A549 (cell line): Measurements from ENCODE around the gene SCO2. TPM values are rescaled to one million over a fixed set of nuclear protein-coding genes. Genes with fewer than 3 reads are reported as not detected.

Experiments used
- ATAC-seq, 2 experiments: fragments of 200-7000 bp in 1 of 2; fragments of >200 bp in 1 of 2; cut with Nextera tagmentation in 1 of 2; cut with Tn5 transposase in 1 of 2; 3 replicates each; pipeline versions ENCODE4 v1.8.0 to v1.9.1; 2018 to 2020; ENCODE audit warnings: mild to moderate bottlenecking in 1 of 2, moderate library complexity in 1 of 2
- CTCF ChIA-PET: fragments of 300-600 bp; sonication (Branson Sonifier 250); formaldehyde crosslinking; extraction: SDS; loops from one replicate; lab custom pipeline; 2021; ENCODE audit warnings: antibody characterized with exemption, inconsistent platforms; lab: Yijun Ruan, JAX
- POLR2A ChIA-PET: fragments of 350-600 bp; formaldehyde crosslinking; extraction: SDS; loops from one replicate; lab custom pipeline; 2021; ENCODE audit warnings: antibody characterized with exemption, inconsistent platforms; lab: Yijun Ruan, JAX
- DNase-seq, 2 experiments: peaks; one replicate each; pipeline versions ENCODE4 v3.0.0 to v3.0.0-alpha.2; 2011 to 2016; ENCODE audit warnings: low read depth in 1 of 2, low spot score in 1 of 2
- FAIRE-seq: peaks from 2 replicates; lab custom pipeline; 2011; peaks lifted over from hg19 to GRCh38; lab: Jason Lieb, UNC
- H3K27ac ChIP-seq, 2 experiments: fragments of >200 bp; sonication (Bioruptor Twin); formaldehyde crosslinking; 3 replicates each; pipeline ENCODE4 v1.5.1; 2016 to 2017
- H3K4me1 ChIP-seq: fragments of >200 bp; sonication (Bioruptor Twin); formaldehyde crosslinking; 3 replicates; pipeline ENCODE4 v1.6.1; 2016
- H3K4me2 ChIP-seq: fragments of >200 bp; sonication (Bioruptor Twin); formaldehyde crosslinking; 3 replicates; pipeline ENCODE4 v1.6.1; 2016
- H3K4me3 ChIP-seq: fragments of >200 bp; sonication (Bioruptor Twin); formaldehyde crosslinking; 3 replicates; pipeline ENCODE4 v1.5.1; 2016
- H3K9me3 ChIP-seq: fragments of >200 bp; sonication (Bioruptor Twin); formaldehyde crosslinking; 3 replicates; pipeline ENCODE4 v1.6.1; 2016
- BHLHE40 ChIP-seq: IDR thresholded peaks from 2 replicates; pipeline ENCODE4 v1.6.1; 2012; ENCODE audit warnings: low read depth, low read length, inconsistent platforms
- CBX8 ChIP-seq: fragments of 200-600 bp; sonication (generic); IDR thresholded peaks from 2 replicates; pipeline ENCODE4 v1.6.1; 2016
- CEBPB ChIP-seq, 2 experiments: fragments of >200 bp in 1 of 2; sonication (Bioruptor Twin) in 1 of 2; formaldehyde crosslinking in 1 of 2; IDR thresholded peaks; 2 replicates each; pipeline ENCODE4 v1.6.1; 2012 to 2016
- CHD2 ChIP-seq: fragments of 150-350 bp; IDR thresholded peaks from 2 replicates; pipeline ENCODE4 v1.6.1; 2014; ENCODE audit warnings: low read length; ENCODE audit not compliant: partially characterized antibody
- EHF ChIP-seq: fragments of 250-450 bp; sonication (Bioruptor Pico); IDR thresholded peaks from 2 replicates; pipeline ENCODE4 v1.5.0; 2020; ENCODE audit warnings: mild to moderate bottlenecking
- EHMT2 ChIP-seq: fragments of 200-600 bp; sonication (generic); IDR thresholded peaks from 2 replicates; pipeline ENCODE4 v1.6.1; 2016; ENCODE audit warnings: antibody characterized with exemption, low read depth, mild to moderate bottlenecking, moderate library complexity
- ESRRA ChIP-seq: fragments of 150-350 bp; IDR thresholded peaks from 2 replicates; pipeline ENCODE4 v1.6.1; 2014; ENCODE audit warnings: mild to moderate bottlenecking, low read length, borderline replicate concordance
- HEYL ChIP-seq: fragments of 250-450 bp; sonication (Bioruptor Pico); IDR thresholded peaks from 2 replicates; pipeline ENCODE4 v1.8.0; 2021; ENCODE audit warnings: mild to moderate bottlenecking, moderate library complexity
- JUNB ChIP-seq: fragments of >200 bp; sonication (Bioruptor Twin); formaldehyde crosslinking; IDR thresholded peaks from 2 replicates; pipeline ENCODE4 v1.6.1; 2016
- KDM1A ChIP-seq: fragments of 200-600 bp; sonication (generic); IDR thresholded peaks from 2 replicates; pipeline ENCODE4 v1.6.1; 2016; ENCODE audit warnings: low read depth, mild to moderate bottlenecking
- KDM5A ChIP-seq: fragments of 200-600 bp; sonication (generic); IDR thresholded peaks from 2 replicates; pipeline ENCODE4 v1.6.1; 2016; ENCODE audit warnings: antibody characterized with exemption, mild to moderate bottlenecking
- MAFK ChIP-seq: fragments of 450-650 bp; IDR thresholded peaks from 2 replicates; pipeline ENCODE4 v1.6.1; 2014; ENCODE audit not compliant: partially characterized antibody
- MAZ ChIP-seq: fragments of 150-350 bp; IDR thresholded peaks from 2 replicates; pipeline ENCODE4 v1.6.1; 2014; ENCODE audit warnings: antibody characterized with exemption, low read depth, low read length, borderline replicate concordance
- MYC ChIP-seq: IDR thresholded peaks from 2 replicates; pipeline ENCODE4 v1.6.1; 2012; ENCODE audit warnings: mild to moderate bottlenecking, inconsistent platforms, low read length, improper control_type of control experiment, borderline replicate concordance
- NFE2L2 ChIP-seq: fragments of 150-350 bp; conservative IDR thresholded peaks from 2 replicates; pipeline ENCODE4 v1.6.1; 2014; ENCODE audit warnings: low read length
- NPAS2 ChIP-seq: fragments of 250-450 bp; sonication (Bioruptor Pico); IDR thresholded peaks from 2 replicates; pipeline ENCODE4 v1.8.0; 2022; ENCODE audit warnings: mild to moderate bottlenecking, moderate library complexity, borderline replicate concordance
- PHF8 ChIP-seq: fragments of 200-600 bp; sonication (generic); IDR thresholded peaks from 2 replicates; pipeline ENCODE4 v1.6.1; 2016; ENCODE audit warnings: low read depth, mild to moderate bottlenecking, antibody characterized with exemption, moderate library complexity, borderline replicate concordance
- RAD21 ChIP-seq, 2 experiments: fragments of >200 bp in 1 of 2; sonication (Bioruptor Twin) in 1 of 2; formaldehyde crosslinking in 1 of 2; IDR thresholded peaks in 1 of 2; conservative IDR thresholded peaks in 1 of 2; 2 replicates in 1 of 2; 3 replicates in 1 of 2; pipeline ENCODE4 v1.6.1; 2012 to 2018; ENCODE audit warnings: inconsistent platforms in 1 of 2
- RFX5 ChIP-seq: fragments of 450-650 bp; IDR thresholded peaks from 2 replicates; pipeline ENCODE4 v1.7.1; 2014; ENCODE audit warnings: antibody characterized with exemption, mild to moderate bottlenecking, moderate library complexity
- RNF2 ChIP-seq: fragments of 200-600 bp; sonication (generic); IDR thresholded peaks from 2 replicates; pipeline ENCODE4 v1.6.1; 2016; ENCODE audit warnings: low read depth, mild to moderate bottlenecking, antibody characterized with exemption, moderate library complexity, borderline replicate concordance
- SREBF2 ChIP-seq: fragments of 450-650 bp; IDR thresholded peaks from 2 replicates; pipeline ENCODE4 v1.6.1; 2014; ENCODE audit warnings: mild to moderate bottlenecking, moderate library complexity
- TFCP2L1 ChIP-seq: fragments of 250-450 bp; sonication (Bioruptor Pico); IDR thresholded peaks from 2 replicates; pipeline ENCODE4 v1.5.0; 2021; ENCODE audit warnings: mild to moderate bottlenecking
- WGBS: methylation state at CpG from one replicate; pipeline ENCODE4 v1.1.6; 2017; ENCODE audit errors: missing lambda C conversion rate; 5-methylcytosine and 5-hydroxymethylcytosine counted together
- polyA plus RNA-seq, 4 experiments: library from polyadenylated mRNA; depleted of rRNA in 3 of 4; stranded (reverse); fragments of >200 nt; fragmentation: RNase III in 1 of 4; extraction: RNeasy Plus Mini Kit Qiagen cat#74134 plus additional on column Dnase treatment in 1 of 4; gene quantifications; 2 replicates in 3 of 4; 3 replicates in 1 of 4; pipeline ENCODE4 v1.2.3, GENCODE V29; 2011 to 2017
- TF ChIP-seq, protein P1 (sequence below): fragments of 450-650 bp; IDR thresholded peaks from 2 replicates; pipeline ENCODE4 v1.6.1; 2014; ENCODE audit warnings: antibody characterized with exemption
- TF ChIP-seq, protein P2 (sequence below): fragments of 250-450 bp; sonication (Bioruptor Pico); IDR thresholded peaks from 2 replicates; pipeline ENCODE4 v1.5.0; 2021; ENCODE audit warnings: mild to moderate bottlenecking, moderate library complexity, borderline replicate concordance
- TF ChIP-seq, protein P3 (sequence below): IDR thresholded peaks from 2 replicates; pipeline ENCODE4 v1.6.1; 2012

SCO2 gene
- polyA plus RNA-seq, 2 of the 4 experiments (the other 2 are of a cell fraction) = 0.37 to 1.7 TPM

- CTCF ChIA-PET = interaction anchor here (1.1 to 6.7 kb wide), 4 partner anchors 8 to 48 kb away, joined by 3 to 53 read pairs (median 6); partner anchors contain the start of genes SCO2 and SYCE3
- 90% methylated on average over 4 of the region's 11 CpGs for WGBS
- TF ChIP-seq EHF = no peak
- no peak for TF ChIP-seq NPAS2 (CRISPR knock-in tag)
- TF ChIP-seq MAFK = no peak
- no peak for TF ChIP-seq CHD2
- no peak for TF ChIP-seq BHLHE40
- TF ChIP-seq NFE2L2 = no peak
- TF ChIP-seq TFCP2L1 = no peak
- TF ChIP-seq CEBPB (IDR thresholded peaks at IDR 0.05) = no peak
- H3K9me3 ChIP-seq = no peaks in the 10 kb centered on the region
- H3K4me3 ChIP-seq = no peak overlapping the region
- H3K4me1 ChIP-seq = no peaks in the 10 kb centered on the region
- no peak overlapping the region for H3K27ac ChIP-seq
- no peak for DNase-seq
- FAIRE-seq = no peak
- no peak for ATAC-seq
- POLR2A ChIA-PET = no interaction called here
- H3K4me2 ChIP-seq = no peak overlapping the region
Measured at GRCh38 chr22:50572965-50573364, 47.6 kb upstream of the SCO2 start.

GRCh38 chr22:50571264-50572175, 46.1 kb upstream of the SCO2 start:
- no peak for FAIRE-seq
- Histone ChIP-seq H3K4me3 (no peak overlapping the region), H3K4me1 (no peaks in the 10 kb centered on the region), H3K9me3 (no peaks in the 10 kb centered on the region), H3K4me2 (no peak overlapping the region), H3K27ac (no peak overlapping the region)
- TF ChIP-seq KDM5A (no peak), KDM1A (no peak), RNF2 (no peak), NPAS2 (CRISPR knock-in tag) (no peak), SREBF2 (no peak), MYC (no peak), MAZ (no peak), PHF8 (no peak), HEYL (CRISPR knock-in tag) (no peak), JUNB (no peak), RFX5 (no peak), ESRRA (no peak)
- TF ChIP-seq, protein P1, sequence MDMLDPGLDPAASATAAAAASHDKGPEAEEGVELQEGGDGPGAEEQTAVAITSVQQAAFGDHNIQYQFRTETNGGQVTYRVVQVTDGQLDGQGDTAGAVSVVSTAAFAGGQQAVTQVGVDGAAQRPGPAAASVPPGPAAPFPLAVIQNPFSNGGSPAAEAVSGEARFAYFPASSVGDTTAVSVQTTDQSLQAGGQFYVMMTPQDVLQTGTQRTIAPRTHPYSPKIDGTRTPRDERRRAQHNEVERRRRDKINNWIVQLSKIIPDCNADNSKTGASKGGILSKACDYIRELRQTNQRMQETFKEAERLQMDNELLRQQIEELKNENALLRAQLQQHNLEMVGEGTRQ = no peak
- ATAC-seq = no peak
- ChIA-PET CTCF (interaction anchor here (1.3 to 1.6 kb wide), 3 partner anchors 9 to 46 kb away, joined by 4 to 6 read pairs (median 5); partner anchors contain the start of genes SCO2 and SYCE3), POLR2A (no interaction called here)
- DNase-seq = no peak
- WGBS = 93% methylated on average over 13 of the region's 26 CpGs

- TF ChIP-seq RAD21 (conservative IDR thresholded peaks at IDR 0.05 in 1 of 2, IDR thresholded peaks at IDR 0.05 in 1 of 2) (no peak), NPAS2 (CRISPR knock-in tag) (no peak), CBX8 (no peak), EHMT2 (no peak), RFX5 (no peak), MAZ (no peak), KDM5A (no peak), EHF (no peak), ESRRA (no peak)
- TF ChIP-seq, protein P2, sequence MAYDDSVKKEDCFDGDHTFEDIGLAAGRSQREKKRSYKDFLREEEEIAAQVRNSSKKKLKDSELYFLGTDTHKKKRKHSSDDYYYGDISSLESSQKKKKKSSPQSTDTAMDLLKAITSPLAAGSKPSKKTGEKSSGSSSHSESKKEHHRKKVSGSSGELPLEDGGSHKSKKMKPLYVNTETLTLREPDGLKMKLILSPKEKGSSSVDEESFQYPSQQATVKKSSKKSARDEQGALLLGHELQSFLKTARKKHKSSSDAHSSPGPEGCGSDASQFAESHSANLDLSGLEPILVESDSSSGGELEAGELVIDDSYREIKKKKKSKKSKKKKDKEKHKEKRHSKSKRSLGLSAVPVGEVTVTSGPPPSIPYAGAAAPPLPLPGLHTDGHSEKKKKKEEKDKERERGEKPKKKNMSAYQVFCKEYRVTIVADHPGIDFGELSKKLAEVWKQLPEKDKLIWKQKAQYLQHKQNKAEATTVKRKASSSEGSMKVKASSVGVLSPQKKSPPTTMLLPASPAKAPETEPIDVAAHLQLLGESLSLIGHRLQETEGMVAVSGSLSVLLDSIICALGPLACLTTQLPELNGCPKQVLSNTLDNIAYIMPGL = no peak
- TF ChIP-seq, protein P3, sequence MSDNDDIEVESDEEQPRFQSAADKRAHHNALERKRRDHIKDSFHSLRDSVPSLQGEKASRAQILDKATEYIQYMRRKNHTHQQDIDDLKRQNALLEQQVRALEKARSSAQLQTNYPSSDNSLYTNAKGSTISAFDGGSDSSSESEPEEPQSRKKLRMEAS = no peak
- H3K27ac ChIP-seq = no peak overlapping the region
- WGBS = 88% methylated on average over 7 of the region's 12 CpGs
- H3K9me3 ChIP-seq = no peaks in the 10 kb centered on the region
- FAIRE-seq (no peak), ATAC-seq (no peak), DNase-seq (no peak)
- H3K4me2 ChIP-seq = no peak overlapping the region
- H3K4me3 ChIP-seq = no peak overlapping the region
- POLR2A ChIA-PET = no interaction called here
- CTCF ChIA-PET = interaction anchor here (1.3 to 3.0 kb wide), 2 partner anchors 8 to 50 kb away, joined by 4 to 10 read pairs; partner anchors contain the start of gene SYCE3
- no peaks in the 10 kb centered on the region for H3K4me1 ChIP-seq
Measured at GRCh38 chr22:50570861-50571260, 45.5 kb upstream of the SCO2 start.
